Measurements from ENCODE around the gene STK4. TPM values are rescaled to one million over a fixed set of nuclear protein-coding genes. Genes with fewer than 3 reads are reported as not detected.
A peak's percentile ranks its signal among the peaks of the same experiment; 100 is the strongest.

STK4 gene
- total and polyA plus RNA-seq, 2 of the 4 experiments (the other 2 are of a cell fraction) = 10.2 to 22.2 TPM

- TF ChIP-seq CHD1 (IDR thresholded peaks at IDR 0.05; ENCODE audit: low read depth, low read length) (no peak), NFE2L2 (IDR thresholded peaks at IDR 0.05; ENCODE audit: low read depth, low read length) (peak; percentile 94), MAFK (IDR thresholded peaks at IDR 0.05; ENCODE audit: low read depth, low read length) (peak; percentile 80), POLR2A (IDR thresholded peaks at IDR 0.05; ENCODE audit: low read depth, low read length) (no peak), USF2 (IDR thresholded peaks at IDR 0.05; ENCODE audit: low read depth, low read length) (no peak)
- DNase-seq = no peak
Measured at GRCh38 chr20:44962483-44962882, 3.8 kb upstream of the STK4 start.

More at GRCh38 chr20:44962483-44962882, 3.8 kb upstream of the STK4 start:
- intact Hi-C loops (cut with micrococcal nuclease) (loop anchor here (5.0 to 10.0 kb wide), 2 partner anchors 812 to 1725 kb away; partner anchors contain the start of gene TP53RK), in situ Hi-C loops (cut with MboI; ENCODE audit: low sequenced_read_pairs) (no loop called here), dilution Hi-C loops (cut with HindIII; ENCODE audit: low sequenced_read_pairs, unreplicated experiment) (no loop called here)
- Histone ChIP-seq H3K23ac (ENCODE audit: low read depth, low read length) (no peak overlapping the region), H2AK5ac (ENCODE audit: low read depth, low read length) (no peak overlapping the region), H3K27me3 (ENCODE audit: control insufficient read depth, insufficient read depth, low read length) (no peaks in the 10 kb centered on the region), H3K4me1 (ENCODE audit: control insufficient read depth, insufficient read depth, low read length) (peaks cover 11% of the 10 kb centered on the region), H3K9me1 (ENCODE audit: insufficient read depth, low read length) (peaks cover 10% of the 10 kb centered on the region), H4K91ac (ENCODE audit: insufficient read depth, low read depth, low read length) (no peak overlapping the region), H2BK20ac (ENCODE audit: low read depth, low read length) (no peak overlapping the region), H2BK5ac (ENCODE audit: low read depth, low read length, poor library complexity, severe bottlenecking) (no peak overlapping the region), H3K56ac (ENCODE audit: extremely low read depth, insufficient read depth, low read length) (no peak overlapping the region), H3K9me3 (ENCODE audit: control insufficient read depth, insufficient read depth, low read length) (no peaks in the 10 kb centered on the region), H3K4ac (ENCODE audit: low read depth, low read length) (no peak overlapping the region), H2BK15ac (ENCODE audit: low read depth, low read length) (no peak overlapping the region), H2BK120ac (ENCODE audit: low read depth, low read length) (no peak overlapping the region), H4K20me1 (ENCODE audit: insufficient read depth, low read length) (peaks cover 14% of the 10 kb centered on the region; the same call in 1 of the 2 replicates), H3K14ac (replicated peaks; ENCODE audit: low read depth, low read length) (no peak overlapping the region), H3K79me1 (ENCODE audit: low read depth in 1 of 2, low read length in 2 of 2) (peaks cover 23 to 35% of the 10 kb centered on the region in 2 experiments), H2AK9ac (replicated peaks; ENCODE audit: low read depth, low read length, poor library complexity) (no peak overlapping the region), H3K9ac (ENCODE audit: low read depth, low read length) (no peak overlapping the region), H3K4me3 (ENCODE audit: insufficient read depth, low read depth, low read length) (no peak overlapping the region), H2AFZ (replicated peaks; ENCODE audit: low read length, poor library complexity) (no peak overlapping the region), H3K36me3 (ENCODE audit: control insufficient read depth, insufficient read depth, low read length) (peaks cover 2% of the 10 kb centered on the region; the same call in 1 of the 2 replicates), H3K4me2 (ENCODE audit: low read depth, low read length) (no peak overlapping the region), H3K18ac (ENCODE audit: low read depth, low read length) (no peak overlapping the region), H4K8ac (ENCODE audit: low read depth in 2 of 2, low read length in 2 of 2) (no peak overlapping the region), H4K5ac (ENCODE audit: low read depth, low read length) (no peak overlapping the region), H3K27ac (ENCODE audit: insufficient read depth, low read length) (no peak overlapping the region)
- no TSS peak for BruUV-seq (replicated peaks)
- ATAC-seq (ENCODE audit: low read depth) = no peak
- POLR2A ChIA-PET (ENCODE audit: unreplicated experiment) = no interaction called here
- no CpG with 5 or more reads among the region's 3 CpGs for WGBS, 2 experiments (ENCODE audit: extremely low coverage in 2 of 2, insufficient read length in 1 of 2)
- CTCF ChIA-PET = no interaction called here
